Measurements from ENCODE around the gene ANKRD22. TPM values are rescaled to one million over a fixed set of nuclear protein-coding genes. Genes with fewer than 3 reads are reported as not detected.

The ANKRD22 gene
- total and polyA plus RNA-seq, 9 of the 15 experiments (the other 6 are each of a cell fraction or from before 2014, with no cell fraction given) = not detected

DNA sequence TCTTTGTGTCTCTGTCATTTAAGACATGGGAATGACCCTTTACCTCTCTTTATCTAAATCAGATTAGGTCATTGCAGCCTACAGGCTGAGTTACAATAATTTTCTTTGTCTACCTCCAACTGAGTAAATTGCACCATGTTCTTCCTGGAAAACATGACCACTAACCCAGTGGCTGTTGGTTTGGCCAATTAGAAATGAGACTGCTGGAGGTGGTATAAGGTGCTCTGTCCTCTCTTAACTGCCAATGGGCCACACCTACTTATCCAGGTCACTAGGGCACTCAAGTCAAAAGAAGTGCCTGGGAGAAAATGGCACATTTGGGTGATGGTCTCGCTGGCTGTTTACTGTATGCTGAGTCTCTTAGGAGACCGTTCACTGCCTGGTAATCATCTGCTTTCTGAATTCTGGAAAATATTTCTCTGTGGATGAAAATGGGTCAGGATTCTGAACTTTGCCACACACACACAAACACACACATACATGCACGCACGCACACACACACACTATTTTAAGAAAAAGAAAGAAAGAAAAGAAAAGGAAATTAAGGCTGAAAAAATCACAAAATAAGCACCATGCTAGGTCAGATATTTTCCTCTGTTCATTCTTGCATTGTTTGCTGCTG is 44.8 kb upstream of the ANKRD22 start:
- H3K4me2 ChIP-seq (ENCODE audit: insufficient read depth, low read length) = no peak overlapping the region
- H4K20me1 ChIP-seq (replicated peaks; ENCODE audit: control insufficient read depth, insufficient read depth, low read length) = no peaks in the 10 kb centered on the region
- H2AFZ ChIP-seq (ENCODE audit: low read depth, low read length) = no peak overlapping the region
- in situ Hi-C loops (cut with MboI) (no loop called here), intact Hi-C loops (cut with micrococcal nuclease) (no loop called here)
- H3K36me3 ChIP-seq (ENCODE audit: control insufficient read depth, insufficient read depth, low read length) = no peaks in the 10 kb centered on the region
- no peak for FAIRE-seq
- no peaks in the 10 kb centered on the region for H3K9me1 ChIP-seq (ENCODE audit: control insufficient read depth, insufficient read depth, low read length)
- ATAC-seq = no peak
- H3K4me1 ChIP-seq (replicated peaks in 1 of 2; ENCODE audit: control insufficient read depth in 2 of 2, insufficient read depth in 2 of 2, low read length in 2 of 2) = no peaks in the 10 kb centered on the region
- no peaks in the 10 kb centered on the region for H3K27me3 ChIP-seq (ENCODE audit: control insufficient read depth in 2 of 2, insufficient read depth in 2 of 2, low read length in 2 of 2)
- no peak overlapping the region for H3K27ac ChIP-seq (ENCODE audit: extremely low read depth, low read depth, low read length)
- no peak for DNase-seq (ENCODE audit: extremely low read depth in 1 of 4, low spot score in 3 of 4)
- POLR2A ChIA-PET = no interaction called here
- 0% methylated on average over 4 of the region's 4 CpGs for WGBS (ENCODE audit: insufficient coverage, low coverage, missing lambda C conversion rate)
- H3K9me3 ChIP-seq (replicated peaks; ENCODE audit: control insufficient read depth, insufficient read depth, low read depth, low read length) = no peaks in the 10 kb centered on the region
- no TSS peak for BruUV-seq (replicated peaks)
- H3K4me3 ChIP-seq = no peak overlapping the region
- no peak overlapping the region for H3K9ac ChIP-seq (ENCODE audit: insufficient read depth in 1 of 2, low read depth in 2 of 2, low read length in 2 of 2)
- H3K79me2 ChIP-seq (ENCODE audit: control insufficient read depth, insufficient read depth, low read length) = no peaks in the 10 kb centered on the region
- CTCF ChIA-PET (ENCODE audit: low intra/inter-chr PET ratio) = no interaction called here
- TF ChIP-seq CBX3 (IDR thresholded peaks at IDR 0.05; ENCODE audit: borderline replicate concordance in 1 of 2, low read length in 2 of 2) (no peak), GATA2 (CRISPR knock-in tag; IDR thresholded peaks at IDR 0.05) (no peak), ZBTB7A (IDR thresholded peaks at IDR 0.05; ENCODE audit: borderline replicate concordance, control insufficient read depth, low read depth, low read length) (no peak), FOSL1 (tag; conservative IDR thresholded peaks at IDR 0.05) (no peak), ILF3 (IDR thresholded peaks at IDR 0.05; ENCODE audit: borderline replicate concordance) (no peak), RBM34 (IDR thresholded peaks at IDR 0.05; ENCODE audit: borderline replicate concordance, insufficient read depth, low read length) (no peak), ZNF232 (CRISPR knock-in tag; IDR thresholded peaks at IDR 0.05) (no peak), YY1 (IDR thresholded peaks at IDR 0.05; ENCODE audit: borderline replicate concordance in 1 of 3, control insufficient read depth in 1 of 3, extremely low read depth in 1 of 3, insufficient read depth in 3 of 3, insufficient read length in 1 of 3, insufficient replicate concordance in 2 of 3, low read depth in 1 of 3, low read length in 2 of 3) (no peak), WHSC1 (IDR thresholded peaks at IDR 0.05; ENCODE audit: low read length) (no peak), THRAP3 (IDR thresholded peaks at IDR 0.05; ENCODE audit: borderline replicate concordance) (no peak)
- TF ChIP-seq, protein P1, sequence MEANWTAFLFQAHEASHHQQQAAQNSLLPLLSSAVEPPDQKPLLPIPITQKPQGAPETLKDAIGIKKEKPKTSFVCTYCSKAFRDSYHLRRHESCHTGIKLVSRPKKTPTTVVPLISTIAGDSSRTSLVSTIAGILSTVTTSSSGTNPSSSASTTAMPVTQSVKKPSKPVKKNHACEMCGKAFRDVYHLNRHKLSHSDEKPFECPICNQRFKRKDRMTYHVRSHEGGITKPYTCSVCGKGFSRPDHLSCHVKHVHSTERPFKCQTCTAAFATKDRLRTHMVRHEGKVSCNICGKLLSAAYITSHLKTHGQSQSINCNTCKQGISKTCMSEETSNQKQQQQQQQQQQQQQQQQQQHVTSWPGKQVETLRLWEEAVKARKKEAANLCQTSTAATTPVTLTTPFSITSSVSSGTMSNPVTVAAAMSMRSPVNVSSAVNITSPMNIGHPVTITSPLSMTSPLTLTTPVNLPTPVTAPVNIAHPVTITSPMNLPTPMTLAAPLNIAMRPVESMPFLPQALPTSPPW (CRISPR knock-in tag; IDR thresholded peaks at IDR 0.05) = no peak
- TF ChIP-seq, protein P2, sequence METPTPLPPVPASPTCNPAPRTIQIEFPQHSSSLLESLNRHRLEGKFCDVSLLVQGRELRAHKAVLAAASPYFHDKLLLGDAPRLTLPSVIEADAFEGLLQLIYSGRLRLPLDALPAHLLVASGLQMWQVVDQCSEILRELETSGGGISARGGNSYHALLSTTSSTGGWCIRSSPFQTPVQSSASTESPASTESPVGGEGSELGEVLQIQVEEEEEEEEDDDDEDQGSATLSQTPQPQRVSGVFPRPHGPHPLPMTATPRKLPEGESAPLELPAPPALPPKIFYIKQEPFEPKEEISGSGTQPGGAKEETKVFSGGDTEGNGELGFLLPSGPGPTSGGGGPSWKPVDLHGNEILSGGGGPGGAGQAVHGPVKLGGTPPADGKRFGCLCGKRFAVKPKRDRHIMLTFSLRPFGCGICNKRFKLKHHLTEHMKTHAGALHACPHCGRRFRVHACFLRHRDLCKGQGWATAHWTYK (CRISPR knock-in tag; IDR thresholded peaks at IDR 0.05) = no peak
- TF ChIP-seq, protein P3, sequence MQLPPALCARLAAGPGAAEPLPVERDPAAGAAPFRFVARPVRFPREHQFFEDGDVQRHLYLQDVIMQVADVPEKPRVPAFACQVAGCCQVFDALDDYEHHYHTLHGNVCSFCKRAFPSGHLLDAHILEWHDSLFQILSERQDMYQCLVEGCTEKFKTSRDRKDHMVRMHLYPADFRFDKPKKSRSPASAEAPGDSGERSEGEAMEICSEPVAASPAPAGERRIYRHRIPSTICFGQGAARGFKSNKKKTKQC (CRISPR knock-in tag; IDR thresholded peaks at IDR 0.05) = no peak
- TF ChIP-seq, protein P4, sequence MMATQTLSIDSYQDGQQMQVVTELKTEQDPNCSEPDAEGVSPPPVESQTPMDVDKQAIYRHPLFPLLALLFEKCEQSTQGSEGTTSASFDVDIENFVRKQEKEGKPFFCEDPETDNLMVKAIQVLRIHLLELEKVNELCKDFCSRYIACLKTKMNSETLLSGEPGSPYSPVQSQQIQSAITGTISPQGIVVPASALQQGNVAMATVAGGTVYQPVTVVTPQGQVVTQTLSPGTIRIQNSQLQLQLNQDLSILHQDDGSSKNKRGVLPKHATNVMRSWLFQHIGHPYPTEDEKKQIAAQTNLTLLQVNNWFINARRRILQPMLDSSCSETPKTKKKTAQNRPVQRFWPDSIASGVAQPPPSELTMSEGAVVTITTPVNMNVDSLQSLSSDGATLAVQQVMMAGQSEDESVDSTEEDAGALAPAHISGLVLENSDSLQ (IDR thresholded peaks at IDR 0.05) = no peak
- TF ChIP-seq, protein P5, sequence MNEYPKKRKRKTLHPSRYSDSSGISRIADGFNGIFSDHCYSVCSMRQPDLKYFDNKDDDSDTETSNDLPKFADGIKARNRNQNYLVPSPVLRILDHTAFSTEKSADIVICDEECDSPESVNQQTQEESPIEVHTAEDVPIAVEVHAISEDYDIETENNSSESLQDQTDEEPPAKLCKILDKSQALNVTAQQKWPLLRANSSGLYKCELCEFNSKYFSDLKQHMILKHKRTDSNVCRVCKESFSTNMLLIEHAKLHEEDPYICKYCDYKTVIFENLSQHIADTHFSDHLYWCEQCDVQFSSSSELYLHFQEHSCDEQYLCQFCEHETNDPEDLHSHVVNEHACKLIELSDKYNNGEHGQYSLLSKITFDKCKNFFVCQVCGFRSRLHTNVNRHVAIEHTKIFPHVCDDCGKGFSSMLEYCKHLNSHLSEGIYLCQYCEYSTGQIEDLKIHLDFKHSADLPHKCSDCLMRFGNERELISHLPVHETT (CRISPR knock-in tag; conservative IDR thresholded peaks at IDR 0.05 in 1 of 2, IDR thresholded peaks at IDR 0.05 in 1 of 2) = no peak

Data from K562 (cell line).